Gastrocnemius medialis (tissue), 4 donors: ENCODE measurements around the gene EFEMP1. TPM values are rescaled to one million over a fixed set of nuclear protein-coding genes. Genes with fewer than 3 reads are reported as not detected.

Experiments
- ATAC-seq, 2 donors: fragments of 150-250 bp; one replicate each; pipeline ENCODE4 v1.9.1; 2016
- DNase-seq, 2 donors: peaks; one replicate each; pipeline ENCODE4 v3.0.0-alpha.2; 2019
- H3K27ac ChIP-seq, 4 donors: fragments of 200-600 bp; sonication (generic); 1 replicate in 1 of 4; 2 replicates in 3 of 4; pipeline ENCODE4 v1.5.1; 2016 to 2018; ENCODE audit warnings: mild to moderate bottlenecking in 2 of 4, moderate library complexity in 1 of 4
- H3K27me3 ChIP-seq, 3 donors: fragments of 200-600 bp; sonication (generic) in 2 of 3; 1 replicate in 1 of 3; 2 replicates in 2 of 3; pipeline versions ENCODE4 v1.5.1 to v1.6.0; 2016 to 2019; ENCODE audit warnings: mild to moderate bottlenecking in 1 of 3, moderate library complexity in 1 of 3
- H3K36me3 ChIP-seq, 2 donors: fragments of 200-600 bp; sonication (generic) in 1 of 2; one replicate each; pipeline ENCODE4 v1.5.1; 2017 to 2018
- H3K4me1 ChIP-seq, 2 donors: fragments of 200-600 bp; sonication (generic) in 1 of 2; one replicate each; pipeline ENCODE4 v1.5.1; 2016 to 2017; ENCODE audit warnings: mild to moderate bottlenecking in 2 of 2
- H3K4me3 ChIP-seq, 4 donors: fragments of 200-600 bp; sonication (generic) in 3 of 4; 1 replicate in 1 of 4; 2 replicates in 3 of 4; pipeline ENCODE4 v1.5.1; 2016 to 2019; ENCODE audit warnings: mild to moderate bottlenecking in 2 of 4
- H3K9me3 ChIP-seq, 3 donors: fragments of 200-600 bp; sonication (generic) in 2 of 3; 1 replicate in 1 of 3; 2 replicates in 2 of 3; pipeline ENCODE4 v1.5.1; 2016 to 2019
- POLR2A ChIP-seq, 2 donors: fragments of 450-650 bp; IDR thresholded peaks; one replicate each; pipeline ENCODE4 v1.6.1; 2017; ENCODE audit warnings: antibody characterized with exemption in 2 of 2, mild to moderate bottlenecking in 2 of 2, moderate library complexity in 2 of 2
- in situ Hi-C, 4 donors: fragments of 200-750 bp; cut with MboI; loops; one replicate each; pipeline versions ENCODE4 v1.15.0 to v1.8.0; 2017; ENCODE audit warnings: low sequenced_read_pairs in 4 of 4
- intact Hi-C: fragments of 100-400 bp; cut with DNase I; formaldehyde crosslinking; loops from one replicate; pipeline ENCODE4 v1.15.1; 2023; ENCODE audit warnings: low total_unique reads
- total RNA-seq, 4 donors: library from RNA; depleted of rRNA; stranded (reverse); fragments of >200 nt; gene quantifications; one replicate each; pipeline versions ENCODE4 v1.1.0 to v1.2.3, GENCODE V29; 2016
- TF ChIP-seq, protein P1 (sequence below), 5 experiments: fragments of 450-650 bp in 3 of 5; fragments of 200-600 bp in 2 of 5; sonication (generic) in 2 of 5; IDR thresholded peaks in 4 of 5; conservative IDR thresholded peaks in 1 of 5; 1 replicate in 4 of 5; 2 replicates in 1 of 5; pipeline ENCODE4 v1.5.1; 2016 to 2019; ENCODE audit warnings: antibody characterized with exemption in 5 of 5, mild to moderate bottlenecking in 3 of 5, moderate library complexity in 3 of 5

Gene EFEMP1
- total RNA-seq, 4 donors from 2014 or later: 1.5 to 30.1 (median 20.8) TPM

DNA sequence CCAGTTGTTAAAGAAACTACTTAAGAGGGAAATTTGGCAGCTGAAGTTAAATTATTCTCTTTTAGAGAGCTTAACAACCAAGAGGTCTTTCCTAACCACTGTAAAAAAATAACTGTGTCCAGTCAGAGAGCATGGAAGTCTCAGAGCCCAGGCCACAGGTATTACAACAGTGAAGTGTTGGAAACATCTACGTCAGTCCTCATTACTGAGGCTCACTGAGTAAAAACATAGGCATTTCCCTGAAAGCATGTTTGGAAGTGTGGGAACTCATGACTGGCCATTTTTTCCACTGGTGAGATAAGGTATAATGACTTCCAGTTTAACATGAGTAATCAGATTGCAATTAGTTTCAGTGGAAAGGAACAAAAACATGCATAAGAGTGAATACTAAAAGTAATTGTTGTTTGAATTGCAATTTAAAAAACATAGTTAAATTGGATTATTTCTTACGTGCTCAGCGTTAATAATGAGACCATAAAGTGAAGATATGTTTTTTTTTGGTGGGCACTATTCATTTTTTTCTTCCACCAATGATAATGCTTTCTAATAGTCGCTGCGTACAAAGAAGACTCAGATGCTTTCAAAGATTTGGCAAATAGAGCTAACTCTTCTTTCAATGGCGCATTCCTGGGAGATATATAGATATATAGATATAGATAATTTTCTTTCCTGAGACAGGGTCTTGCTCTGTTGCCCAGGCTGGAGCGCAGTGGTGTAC is 60.8 kb downstream of the EFEMP1 start:
- peak overlapping the region in 3 of 4 donors; percentile 40 to 53 (median 44) for H3K27ac ChIP-seq
- no peak overlapping the region for H3K4me3 ChIP-seq
- H3K27me3 ChIP-seq: no peaks in the 10 kb centered on the region
- no peaks in the 10 kb centered on the region for H3K36me3 ChIP-seq
- in situ Hi-C loops: no loop called here
- ATAC-seq: peak; percentile 74 to 95
- TF ChIP-seq, protein P1, sequence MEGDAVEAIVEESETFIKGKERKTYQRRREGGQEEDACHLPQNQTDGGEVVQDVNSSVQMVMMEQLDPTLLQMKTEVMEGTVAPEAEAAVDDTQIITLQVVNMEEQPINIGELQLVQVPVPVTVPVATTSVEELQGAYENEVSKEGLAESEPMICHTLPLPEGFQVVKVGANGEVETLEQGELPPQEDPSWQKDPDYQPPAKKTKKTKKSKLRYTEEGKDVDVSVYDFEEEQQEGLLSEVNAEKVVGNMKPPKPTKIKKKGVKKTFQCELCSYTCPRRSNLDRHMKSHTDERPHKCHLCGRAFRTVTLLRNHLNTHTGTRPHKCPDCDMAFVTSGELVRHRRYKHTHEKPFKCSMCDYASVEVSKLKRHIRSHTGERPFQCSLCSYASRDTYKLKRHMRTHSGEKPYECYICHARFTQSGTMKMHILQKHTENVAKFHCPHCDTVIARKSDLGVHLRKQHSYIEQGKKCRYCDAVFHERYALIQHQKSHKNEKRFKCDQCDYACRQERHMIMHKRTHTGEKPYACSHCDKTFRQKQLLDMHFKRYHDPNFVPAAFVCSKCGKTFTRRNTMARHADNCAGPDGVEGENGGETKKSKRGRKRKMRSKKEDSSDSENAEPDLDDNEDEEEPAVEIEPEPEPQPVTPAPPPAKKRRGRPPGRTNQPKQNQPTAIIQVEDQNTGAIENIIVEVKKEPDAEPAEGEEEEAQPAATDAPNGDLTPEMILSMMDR (IDR thresholded peaks at IDR 0.05 in 4 of 5, conservative IDR thresholded peaks at IDR 0.05 in 1 of 5): no peak
- no peak for TF ChIP-seq POLR2A (IDR thresholded peaks at IDR 0.05)
- peak; percentile 19 to 39 for DNase-seq
- intact Hi-C loops: no loop called here
- no peaks in the 10 kb centered on the region for H3K9me3 ChIP-seq
- H3K4me1 ChIP-seq: no peaks in the 10 kb centered on the region

DNA sequence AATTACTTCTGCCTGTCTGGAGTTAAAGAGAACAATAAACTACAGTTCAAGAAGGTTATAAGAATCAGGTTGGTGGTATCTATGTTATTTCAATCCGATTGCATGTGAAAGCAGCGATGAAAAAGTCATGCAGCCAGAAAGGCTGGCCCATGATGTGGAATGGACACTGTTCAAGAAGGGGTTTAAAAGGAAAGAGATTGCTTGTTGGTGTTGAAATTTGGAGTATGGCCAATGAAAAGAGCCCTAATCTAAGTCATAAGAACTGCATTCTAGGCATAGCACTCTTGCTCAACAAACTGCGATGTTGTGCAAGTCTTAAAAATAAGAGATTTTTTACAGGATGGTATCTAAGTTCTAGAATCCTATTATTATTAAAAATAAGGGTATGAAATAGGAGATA is 61.3 kb downstream of the EFEMP1 start:
- intact Hi-C loops: no loop called here
- Histone ChIP-seq H3K27ac (peak overlapping the region; percentile 12 to 53 (median 42)), H3K4me3 (no peak overlapping the region), H3K4me1 (no peaks in the 10 kb centered on the region), H3K36me3 (no peaks in the 10 kb centered on the region), H3K27me3 (no peaks in the 10 kb centered on the region), H3K9me3 (no peaks in the 10 kb centered on the region)
- ATAC-seq (peak; percentile 79 to 81), DNase-seq (peak in 1 of 2 donors; percentile 24)
- in situ Hi-C loops: no loop called here
- no peak for TF ChIP-seq POLR2A (IDR thresholded peaks at IDR 0.05)
- TF ChIP-seq, protein P1 (IDR thresholded peaks at IDR 0.05 in 4 of 5, conservative IDR thresholded peaks at IDR 0.05 in 1 of 5): no peak

DNA sequence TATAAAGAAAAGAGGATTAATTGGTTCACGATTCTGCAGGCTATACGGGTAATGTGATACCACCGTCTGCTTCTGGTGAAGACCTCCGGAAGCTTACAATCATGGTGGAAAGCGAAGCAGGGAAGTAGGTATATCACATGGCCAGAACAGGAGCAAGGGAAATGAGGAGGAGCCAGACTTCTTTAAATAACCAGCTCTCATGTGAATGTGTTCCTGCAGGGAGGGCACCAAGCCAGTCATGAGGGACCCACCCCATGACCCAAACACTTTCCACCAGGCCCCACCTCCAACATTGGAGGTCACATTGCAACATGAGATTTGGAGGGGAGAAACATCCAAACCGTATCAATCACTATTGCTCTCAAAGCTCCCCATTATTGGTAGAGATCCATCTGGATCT is 61.8 kb downstream of the EFEMP1 start:
- peak overlapping the region in 2 of 4 donors; percentile 12 to 44 for H3K27ac ChIP-seq
- ATAC-seq (no peak), DNase-seq (no peak)
- intact Hi-C loops: no loop called here
- H3K27me3 ChIP-seq: no peaks in the 10 kb centered on the region
- H3K4me1 ChIP-seq: no peaks in the 10 kb centered on the region
- H3K4me3 ChIP-seq: no peak overlapping the region
- H3K36me3 ChIP-seq: no peaks in the 10 kb centered on the region
- in situ Hi-C loops: no loop called here
- H3K9me3 ChIP-seq: no peaks in the 10 kb centered on the region
- TF ChIP-seq POLR2A (IDR thresholded peaks at IDR 0.05): no peak
- TF ChIP-seq, protein P1 (IDR thresholded peaks at IDR 0.05 in 4 of 5, conservative IDR thresholded peaks at IDR 0.05 in 1 of 5): no peak

DNA sequence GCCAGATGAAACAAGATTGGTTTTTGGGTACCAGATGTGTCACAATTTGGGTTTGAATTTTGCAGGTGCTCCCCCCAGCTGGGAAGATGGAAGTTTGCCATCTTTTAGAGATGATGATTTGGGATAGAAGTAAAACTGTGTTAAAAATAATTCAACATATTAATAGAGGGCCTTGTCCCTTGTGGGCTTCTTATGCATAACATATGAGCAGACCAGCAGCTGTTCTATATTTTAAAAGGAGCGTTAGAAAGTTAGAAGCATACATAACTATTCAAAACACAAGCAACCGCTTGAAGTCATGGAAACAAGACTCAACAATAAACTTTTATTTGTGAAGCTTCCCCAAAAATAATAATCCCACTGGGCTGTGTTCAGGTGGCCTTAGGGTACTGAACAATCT is 62.8 kb downstream of the EFEMP1 start:
- no peak overlapping the region for H3K27ac ChIP-seq
- H3K4me3 ChIP-seq: no peak overlapping the region
- H3K36me3 ChIP-seq: no peaks in the 10 kb centered on the region
- no peaks in the 10 kb centered on the region for H3K4me1 ChIP-seq
- TF ChIP-seq, protein P1 (IDR thresholded peaks at IDR 0.05 in 4 of 5, conservative IDR thresholded peaks at IDR 0.05 in 1 of 5): no peak
- TF ChIP-seq POLR2A (IDR thresholded peaks at IDR 0.05): no peak
- DNase-seq (no peak), ATAC-seq (no peak)
- H3K9me3 ChIP-seq: no peaks in the 10 kb centered on the region
- in situ Hi-C loops (no loop called here), intact Hi-C loops (no loop called here)
- H3K27me3 ChIP-seq: no peaks in the 10 kb centered on the region
